HL-60/S4 treated with phorbol 12-myristate 13-acetate at 8.2 ng/mL for 4 days and 3 days (cell line): ENCODE results near the gene TUBGCP4.
"Not testable (repeated sequence)": the region's sequence is repeated elsewhere in the genome, so short reads cannot be mapped to it uniquely, and the experiment has no call there.

Experiments used
- in situ Hi-C: fragments of 300-500 bp; cut with MboI; formaldehyde crosslinking; loops from 2 replicates; pipeline ENCODE4 v1.15.0; 2022; ENCODE audit warnings: low sequenced_read_pairs

Gene TUBGCP4, protein sequence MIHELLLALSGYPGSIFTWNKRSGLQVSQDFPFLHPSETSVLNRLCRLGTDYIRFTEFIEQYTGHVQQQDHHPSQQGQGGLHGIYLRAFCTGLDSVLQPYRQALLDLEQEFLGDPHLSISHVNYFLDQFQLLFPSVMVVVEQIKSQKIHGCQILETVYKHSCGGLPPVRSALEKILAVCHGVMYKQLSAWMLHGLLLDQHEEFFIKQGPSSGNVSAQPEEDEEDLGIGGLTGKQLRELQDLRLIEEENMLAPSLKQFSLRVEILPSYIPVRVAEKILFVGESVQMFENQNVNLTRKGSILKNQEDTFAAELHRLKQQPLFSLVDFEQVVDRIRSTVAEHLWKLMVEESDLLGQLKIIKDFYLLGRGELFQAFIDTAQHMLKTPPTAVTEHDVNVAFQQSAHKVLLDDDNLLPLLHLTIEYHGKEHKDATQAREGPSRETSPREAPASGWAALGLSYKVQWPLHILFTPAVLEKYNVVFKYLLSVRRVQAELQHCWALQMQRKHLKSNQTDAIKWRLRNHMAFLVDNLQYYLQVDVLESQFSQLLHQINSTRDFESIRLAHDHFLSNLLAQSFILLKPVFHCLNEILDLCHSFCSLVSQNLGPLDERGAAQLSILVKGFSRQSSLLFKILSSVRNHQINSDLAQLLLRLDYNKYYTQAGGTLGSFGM

DNA sequence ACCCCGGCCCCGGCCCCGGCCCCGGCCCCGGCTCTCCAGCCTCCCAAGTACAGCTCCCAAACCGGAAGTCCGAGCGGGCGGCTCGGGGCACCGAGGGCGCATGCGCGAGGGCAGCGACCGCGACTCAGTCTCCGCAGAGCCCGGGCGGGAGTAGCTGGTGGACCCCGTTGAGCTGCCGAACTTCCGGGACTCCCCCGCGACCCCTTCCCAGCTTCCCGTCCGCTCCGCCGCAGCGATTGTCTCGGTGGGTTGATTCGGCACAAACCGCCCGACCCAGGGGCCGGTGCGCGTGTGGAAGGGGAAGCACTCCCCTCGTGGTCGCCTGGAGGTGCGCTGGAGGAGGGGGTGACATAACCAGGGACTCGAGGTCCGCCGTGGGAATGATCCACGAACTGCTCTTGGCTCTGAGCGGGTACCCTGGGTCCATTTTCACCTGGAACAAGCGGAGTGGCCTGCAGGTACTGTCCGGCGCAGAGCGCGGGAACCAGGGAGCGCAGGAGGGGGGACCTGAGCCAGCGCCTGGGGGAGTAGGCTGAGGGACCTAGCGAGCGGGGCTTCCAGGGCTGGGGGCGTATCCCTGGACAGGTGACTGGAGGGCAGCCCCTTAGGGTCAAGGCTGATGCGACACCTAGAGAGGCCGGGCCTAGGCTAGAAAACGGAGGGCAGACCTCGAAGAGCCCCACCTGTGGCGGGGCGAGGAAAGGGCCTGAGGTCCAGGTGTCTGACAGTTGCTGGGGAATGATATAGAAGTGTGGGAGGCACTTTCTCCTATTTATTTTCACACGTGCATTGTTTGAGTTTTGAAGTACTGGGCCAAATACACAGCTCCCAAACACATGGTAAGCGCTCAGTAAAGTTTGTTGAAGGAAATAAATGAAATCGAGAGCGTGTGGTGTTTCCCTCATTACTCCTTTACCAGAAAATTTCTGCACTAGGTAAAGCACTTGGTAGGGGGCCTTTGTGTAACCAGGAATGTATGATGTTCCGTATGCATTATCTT is at the start of gene TUBGCP4, which contains the start of gene ZSCAN29:
TUBGCP4 (plus strand) TSS at position 127 of the 1,000 bp plus-strand sequence; CDS start at position 381, 254 bp downstream.
ZSCAN29 (minus strand) TSS at position 69 of the 1,000 bp plus-strand sequence. CDS start 1,130 bp downstream, outside the sequence.
- in situ Hi-C loops: no loop called here

DNA sequence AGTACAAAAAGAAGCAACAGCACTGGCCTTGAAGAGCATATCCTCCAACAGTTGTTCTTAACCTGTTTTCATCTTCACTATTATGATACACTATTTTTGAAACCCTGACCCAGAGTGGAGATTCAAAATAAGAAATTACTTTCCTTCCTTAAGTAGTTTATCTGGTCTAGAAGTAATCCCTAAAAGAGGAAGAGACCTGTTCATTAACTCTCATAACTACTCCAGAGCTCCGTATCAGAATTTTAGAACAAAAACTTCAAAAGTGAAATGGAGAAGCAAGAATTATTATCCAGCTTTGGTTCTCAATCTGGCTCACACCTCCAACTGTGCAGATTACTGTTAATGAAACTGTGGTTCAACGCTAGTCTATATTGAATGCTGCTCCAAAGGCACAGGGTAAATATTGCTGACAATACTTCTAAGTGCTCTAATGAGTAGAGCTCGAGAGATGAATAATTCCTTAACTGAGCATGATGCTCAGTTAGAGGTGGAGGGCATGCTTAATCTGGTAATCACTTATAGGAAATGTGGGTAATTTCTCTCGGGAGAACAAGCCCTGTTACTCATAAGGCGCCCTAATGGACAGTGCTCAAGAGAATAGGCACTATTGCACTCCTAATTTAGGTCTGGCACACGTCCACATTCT is 45.7 kb upstream of the TUBGCP4 start:
- in situ Hi-C loops: no loop called here

DNA sequence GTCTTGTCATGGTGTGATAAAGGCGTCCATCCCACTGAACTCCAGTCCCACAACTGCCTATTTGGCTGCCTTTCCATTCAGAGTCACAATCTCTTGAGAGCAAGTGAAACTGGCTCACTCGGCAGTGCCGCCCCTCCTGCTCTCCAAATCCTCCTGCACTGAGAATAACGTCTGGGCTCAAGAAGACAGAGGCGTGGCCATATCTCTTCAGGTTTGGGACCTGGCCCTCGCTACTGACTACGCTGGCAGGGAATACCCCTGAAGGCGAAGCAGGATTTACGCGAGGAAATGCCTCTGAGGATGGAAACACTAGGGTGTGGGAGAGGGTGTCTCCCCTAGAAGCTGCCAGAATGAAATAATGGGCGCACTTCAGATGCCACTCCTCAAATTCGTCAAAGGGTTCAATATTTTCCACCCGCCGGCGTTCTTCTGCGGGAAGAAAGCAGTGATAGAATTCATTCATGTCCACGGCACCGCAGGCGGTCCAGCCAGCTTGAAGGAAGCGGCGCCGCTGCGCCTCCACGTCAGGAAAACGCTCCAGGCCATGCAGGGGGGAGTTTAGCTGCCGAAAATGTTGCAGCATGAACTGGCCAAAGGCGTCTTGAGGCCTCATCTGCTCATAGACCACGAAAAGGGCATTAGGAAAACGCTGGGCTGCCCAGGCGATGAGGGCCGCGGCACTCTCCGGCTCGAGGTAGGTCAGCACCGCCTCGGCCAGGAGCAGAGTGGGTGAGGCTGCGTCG is 41.5 kb upstream of the TUBGCP4 start:
- in situ Hi-C loops: no loop called here

DNA sequence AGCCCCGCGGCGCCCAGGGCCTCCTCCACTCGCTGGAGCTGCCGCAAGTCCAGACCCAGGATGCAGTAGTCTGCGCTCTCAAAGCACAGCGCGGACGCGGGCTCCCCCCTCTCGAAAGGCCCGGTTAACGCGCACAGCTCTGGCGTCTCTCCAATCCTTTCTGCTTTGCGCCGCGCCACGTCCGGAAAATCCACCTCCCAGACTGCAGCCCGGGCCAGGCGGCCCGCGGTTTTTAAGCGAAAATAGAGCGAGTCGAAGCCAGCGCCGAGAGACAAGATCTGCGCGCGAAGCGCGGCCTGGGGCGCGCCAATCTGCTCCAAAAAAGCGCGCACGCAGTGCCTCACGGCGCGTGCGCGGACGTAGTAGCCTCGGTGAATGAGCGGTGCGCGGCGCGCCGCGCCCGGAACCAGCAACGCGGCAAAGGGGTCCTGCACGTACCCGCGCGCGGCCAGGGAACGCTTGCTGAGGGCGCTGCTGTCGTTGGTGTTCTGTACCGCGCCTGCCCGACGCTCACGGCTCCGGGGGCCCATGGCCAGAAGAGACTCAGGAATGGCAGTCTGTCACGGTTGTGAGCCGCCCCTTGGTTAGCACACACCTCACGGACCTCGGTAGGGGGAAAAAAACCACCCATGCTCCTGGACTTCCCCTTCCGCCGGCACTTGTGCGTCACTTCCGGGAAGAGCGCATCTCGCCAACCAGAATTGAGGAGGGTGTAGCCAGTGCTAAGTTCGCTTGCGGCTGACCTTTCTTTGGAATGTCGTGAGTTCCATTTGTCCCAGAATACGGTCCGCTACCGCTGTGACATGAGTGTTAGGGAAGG is 40.7 kb upstream of the TUBGCP4 start, which contains the start of gene LCMT2:
LCMT2 (minus strand) TSS at position 614 of the 820 bp plus-strand sequence; CDS start at position 530, 84 bp downstream.
- in situ Hi-C loops: no loop called here

DNA sequence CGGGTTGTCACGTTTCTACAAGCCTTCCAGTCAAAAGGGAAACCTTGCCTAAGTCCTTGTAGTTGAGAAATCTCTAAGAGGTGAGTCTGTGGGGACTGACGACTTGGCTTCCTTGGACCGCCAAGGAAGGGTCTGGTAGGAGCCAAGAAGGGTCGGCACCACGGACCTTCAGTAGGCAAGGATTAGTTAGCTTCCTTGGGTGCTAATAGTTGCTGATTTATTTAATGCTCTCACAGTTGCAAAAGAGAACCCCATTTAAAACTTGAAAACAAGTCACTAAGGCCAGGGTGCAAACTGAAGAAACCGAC is 40.2 kb upstream of the TUBGCP4 start:
- in situ Hi-C loops: no loop called here

DNA sequence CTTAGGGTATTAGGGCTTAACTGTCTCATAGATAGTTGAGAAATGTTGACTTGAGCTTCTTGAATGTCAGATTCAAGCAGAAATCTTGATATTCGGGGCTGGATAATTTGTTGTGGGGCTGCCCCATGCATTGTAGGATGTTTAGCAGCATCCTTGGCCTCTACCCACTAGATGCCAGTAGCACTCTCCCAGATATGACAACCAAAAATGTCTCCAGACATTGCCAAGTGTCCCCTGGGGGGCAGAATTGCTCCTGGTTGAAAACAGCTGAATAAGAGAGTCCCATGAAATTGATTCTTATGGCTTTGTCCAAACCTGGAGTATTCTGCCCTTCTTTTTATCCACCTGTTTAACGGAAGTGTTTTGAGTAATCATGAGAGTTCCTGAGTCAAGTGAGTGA is 24.6 kb upstream of the TUBGCP4 start:
- in situ Hi-C loops: no loop called here

DNA sequence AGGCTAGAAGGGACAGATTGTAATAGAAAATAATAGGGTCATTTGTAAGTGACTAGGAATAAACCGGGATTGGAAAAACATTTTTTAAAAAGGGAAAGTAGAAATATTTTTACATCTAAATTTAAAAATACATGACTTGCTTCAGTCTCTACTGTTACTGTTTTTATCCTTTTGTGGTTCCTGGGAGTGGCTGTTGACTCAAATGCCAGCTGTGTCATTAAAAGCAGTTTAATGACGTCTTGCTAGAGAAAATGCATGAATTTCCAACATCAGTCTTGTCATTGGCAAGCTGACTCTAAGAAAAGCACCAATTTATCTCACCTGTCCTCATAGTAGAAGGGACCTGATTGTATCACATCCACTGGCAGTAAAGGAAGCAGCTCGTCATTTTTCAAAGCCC is 23.8 kb upstream of the TUBGCP4 start:
- in situ Hi-C loops: no loop called here

DNA sequence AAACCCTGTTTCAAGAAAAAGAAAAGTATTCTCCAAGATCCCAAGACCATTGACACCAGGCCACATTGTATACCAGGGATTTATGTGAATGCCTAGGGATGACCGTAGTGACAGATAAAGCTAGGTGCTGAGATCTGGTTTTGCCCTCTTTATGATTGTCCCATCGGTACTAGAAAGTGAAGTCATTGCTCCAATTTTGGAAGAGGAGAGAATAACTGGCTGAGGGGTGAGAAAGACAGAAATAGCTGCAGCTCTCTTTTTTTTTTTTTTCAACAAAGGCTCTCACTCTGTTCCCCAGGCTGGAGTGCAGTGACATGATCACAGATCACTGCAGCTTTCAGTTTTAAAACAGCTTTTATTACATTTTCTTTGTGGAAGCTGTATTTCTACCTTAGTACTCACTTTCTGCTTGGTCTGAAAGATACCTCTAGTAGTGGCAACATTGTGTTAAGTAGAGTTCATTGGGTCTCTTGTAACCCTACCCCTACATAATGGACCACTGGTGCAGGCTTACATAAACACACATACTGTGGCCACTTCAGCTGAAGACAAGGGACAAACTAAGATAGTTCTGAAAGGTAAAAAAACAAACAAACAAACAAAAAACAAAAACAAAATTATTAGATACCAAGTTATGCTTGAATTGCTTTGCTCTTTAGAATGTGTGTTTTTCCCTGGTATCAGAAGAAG is 18.1 kb upstream of the TUBGCP4 start:
- in situ Hi-C loops: no loop called here

DNA sequence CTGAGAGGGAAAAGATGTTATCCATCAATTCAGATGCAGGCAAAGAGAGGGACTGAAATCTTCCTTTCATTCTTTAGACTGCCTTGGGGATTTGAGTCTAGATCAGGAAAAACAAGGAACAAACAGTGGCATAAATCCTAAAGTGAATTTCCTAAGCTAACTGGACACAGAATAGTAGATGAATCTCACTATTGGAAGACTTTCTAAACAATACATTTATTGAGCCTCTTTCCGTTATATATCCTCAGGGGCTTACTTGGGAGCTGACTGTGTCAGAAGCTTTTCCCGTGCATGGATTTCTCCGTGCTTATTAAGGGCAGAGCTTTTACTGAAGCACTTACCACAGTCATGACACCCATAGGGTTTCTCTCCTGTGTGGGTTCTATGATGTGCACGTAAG is 10.1 kb upstream of the TUBGCP4 start:
- in situ Hi-C loops: no loop called here

DNA sequence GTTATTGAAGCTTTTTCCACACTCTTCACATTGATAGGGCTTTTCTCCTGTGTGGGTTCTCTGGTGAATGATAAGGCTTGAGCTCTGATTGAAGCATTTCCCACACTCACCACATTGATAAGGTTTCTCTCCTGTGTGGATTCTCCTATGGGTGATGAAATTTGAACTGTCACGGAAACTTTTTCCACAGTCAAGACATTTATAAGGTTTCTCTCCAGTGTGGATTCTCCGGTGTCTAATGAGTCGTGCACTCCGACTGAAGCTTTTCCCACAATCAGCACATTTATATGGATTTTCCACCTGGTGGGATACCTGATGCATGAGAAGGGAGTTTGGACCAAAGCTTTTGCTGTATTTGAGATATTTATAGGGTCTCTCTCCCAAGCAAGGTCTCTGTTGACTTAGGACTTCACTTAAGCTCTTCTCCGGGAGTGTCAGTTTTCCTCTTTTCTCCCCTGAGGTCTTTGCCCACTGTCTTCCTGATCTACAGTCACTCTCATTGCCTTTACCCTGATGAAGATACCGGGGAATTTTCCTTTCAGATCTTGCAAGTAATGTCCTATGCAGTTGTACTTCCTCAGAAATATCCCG is 9.5 kb upstream of the TUBGCP4 start:
- in situ Hi-C loops: no loop called here

DNA sequence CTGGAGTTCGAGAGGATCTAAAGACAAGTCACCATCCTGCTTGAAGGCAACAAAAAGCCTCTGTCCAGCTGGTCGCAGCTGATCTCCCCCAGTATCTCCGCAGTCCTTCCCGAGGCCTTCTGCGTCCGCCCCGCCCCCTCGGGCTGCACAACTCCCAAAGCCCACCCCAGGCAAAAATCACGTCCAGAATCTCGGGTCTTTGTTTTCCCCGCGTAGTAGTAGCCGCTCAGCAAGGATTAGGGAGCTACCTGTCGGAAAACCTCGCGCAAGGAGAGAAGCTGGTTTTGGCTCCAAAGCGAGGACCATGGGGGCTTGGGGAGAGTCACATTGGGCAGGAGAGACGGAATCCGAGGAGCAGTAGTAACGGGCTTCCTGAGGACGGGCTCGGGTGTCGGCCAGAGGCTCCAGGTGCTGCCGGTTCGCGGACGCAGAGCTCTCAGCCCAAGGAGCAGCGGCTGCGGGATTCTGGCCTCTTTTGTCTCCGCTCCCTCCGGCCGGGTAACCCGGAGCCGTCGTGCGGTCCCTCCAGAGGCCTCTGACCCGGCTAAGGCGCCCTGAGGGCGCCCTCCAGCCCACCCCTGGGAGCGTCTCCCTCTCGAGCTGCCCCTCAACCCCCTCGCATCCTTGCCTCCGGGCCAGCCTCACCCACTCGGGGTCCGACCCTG is 459 bp upstream of the TUBGCP4 start:
- in situ Hi-C loops: no loop called here

DNA sequence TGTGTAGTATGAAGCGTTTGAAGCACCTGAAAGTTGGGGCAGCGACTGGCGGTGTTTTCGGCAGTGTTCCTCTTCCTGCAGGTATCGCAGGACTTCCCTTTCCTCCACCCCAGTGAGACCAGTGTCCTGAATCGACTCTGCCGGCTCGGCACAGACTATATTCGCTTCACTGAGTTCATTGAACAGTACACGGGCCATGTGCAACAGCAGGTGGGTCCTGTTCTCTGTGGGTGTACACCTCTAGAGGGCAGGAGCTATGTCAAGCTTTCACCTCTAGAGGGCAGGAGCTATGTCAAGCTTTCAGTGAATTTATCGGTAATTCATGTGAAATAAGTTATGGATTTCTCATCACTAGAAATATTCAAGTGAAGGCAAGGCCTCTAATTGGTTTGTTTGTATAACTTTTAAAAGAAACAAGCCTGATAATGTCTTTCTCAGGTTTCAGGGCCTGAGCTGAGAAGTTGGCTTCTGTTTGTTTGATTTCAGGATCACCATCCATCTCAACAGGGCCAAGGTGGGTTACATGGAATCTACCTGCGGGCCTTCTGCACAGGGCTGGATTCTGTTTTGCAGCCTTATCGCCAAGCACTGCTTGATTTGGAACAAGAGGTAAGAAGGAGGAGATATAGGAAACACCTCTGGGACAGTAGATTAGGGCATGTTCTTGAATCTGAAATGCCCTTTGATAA is 5.3 kb downstream of the TUBGCP4 start:
- in situ Hi-C loops: no loop called here

DNA sequence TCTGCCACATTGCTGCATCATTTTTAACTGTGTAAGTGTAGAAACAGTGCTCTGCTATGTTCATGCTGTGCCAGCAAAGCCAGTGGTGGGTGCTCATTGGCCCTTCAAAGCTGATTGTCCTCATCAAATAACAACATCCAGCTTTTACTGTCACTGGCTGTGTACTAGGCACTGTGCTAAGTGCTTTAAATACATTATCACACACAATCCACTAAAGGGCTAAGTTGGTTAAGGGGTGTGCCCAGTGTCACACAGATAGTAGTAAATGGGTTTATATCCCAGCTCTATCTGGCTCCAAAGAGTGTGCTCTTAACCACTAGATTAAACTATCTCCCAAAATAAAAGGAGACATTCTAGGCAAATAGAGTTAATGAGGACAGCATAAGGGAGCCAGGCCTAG is 7.7 kb downstream of the TUBGCP4 start:
- in situ Hi-C loops: no loop called here

DNA sequence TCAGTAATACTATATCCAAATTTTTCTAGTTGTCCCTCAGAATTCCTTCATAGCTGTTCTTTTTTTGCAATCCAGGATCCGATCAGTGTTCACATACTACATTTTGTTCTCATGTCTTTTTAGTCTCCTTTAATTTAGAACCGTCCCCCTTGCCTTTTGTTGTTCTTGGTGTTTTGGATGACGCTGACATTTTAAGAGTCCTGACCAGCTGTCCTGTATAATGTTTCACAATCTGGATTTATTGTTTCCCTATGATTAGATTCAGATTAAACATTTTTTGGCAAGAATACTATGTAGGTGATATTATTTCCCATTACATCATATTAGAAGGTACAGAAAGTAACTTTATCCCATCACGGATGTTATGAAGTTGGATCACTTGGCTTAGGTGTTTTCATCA is 11.4 kb downstream of the TUBGCP4 start:
- in situ Hi-C loops: no loop called here

DNA sequence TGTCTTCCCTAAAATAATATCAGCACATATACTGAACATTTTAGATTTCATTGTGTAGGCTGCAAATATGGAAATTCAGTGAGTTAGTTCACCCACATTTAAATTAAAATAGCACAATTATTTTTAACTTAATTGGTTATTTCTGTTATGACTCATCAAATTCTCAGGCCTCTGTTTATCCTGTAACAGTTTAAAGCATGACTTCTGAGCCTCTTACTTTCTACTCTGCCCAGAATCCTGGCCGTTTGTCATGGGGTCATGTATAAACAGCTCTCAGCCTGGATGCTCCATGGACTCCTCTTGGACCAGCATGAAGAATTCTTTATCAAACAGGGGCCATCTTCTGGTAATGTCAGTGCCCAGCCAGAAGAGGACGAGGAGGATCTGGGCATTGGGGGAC is 12.2 kb downstream of the TUBGCP4 start:
- in situ Hi-C loops: no loop called here

DNA sequence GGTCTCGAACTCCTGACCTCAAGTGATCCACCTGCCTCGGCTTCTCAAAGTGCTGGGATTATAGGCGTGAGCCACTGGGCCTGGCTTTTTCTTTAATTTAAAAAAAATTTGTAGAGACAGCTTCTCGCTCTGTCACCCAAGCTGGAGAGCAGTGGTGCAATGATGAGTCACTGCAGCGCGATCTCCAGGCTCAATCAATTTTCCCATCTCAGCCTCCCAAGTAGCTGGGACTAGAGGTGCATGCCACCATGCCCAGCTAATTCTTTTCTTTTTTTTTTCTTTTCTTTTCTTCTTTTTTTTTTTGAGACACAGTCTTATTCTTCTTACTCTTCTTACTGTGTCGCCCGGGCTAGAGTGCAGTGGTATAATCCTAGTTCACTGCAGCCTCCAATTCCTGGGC is 19.8 kb downstream of the TUBGCP4 start:
- in situ Hi-C loops: no loop called here

DNA sequence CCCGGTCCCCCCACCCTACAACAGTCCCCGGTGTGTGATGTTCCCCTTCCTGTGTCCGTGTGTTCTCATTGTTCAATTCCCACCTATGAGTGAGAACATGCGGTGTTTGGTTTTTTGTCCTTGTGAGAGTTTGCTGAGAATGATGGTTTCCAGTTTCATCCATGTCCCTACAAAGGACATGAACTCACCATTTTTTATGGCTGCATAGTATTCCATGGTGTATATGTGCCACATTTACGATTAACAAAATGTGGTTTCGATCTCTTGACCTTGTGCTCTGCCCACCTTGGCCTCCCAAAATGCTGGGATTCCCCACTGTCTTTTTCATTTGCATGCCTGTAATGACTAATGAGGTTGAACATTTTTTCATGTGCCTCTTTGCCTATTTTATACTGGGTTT is 22.7 kb downstream of the TUBGCP4 start:
- in situ Hi-C loops: not testable (repeated sequence)
